ENCODE results near the gene UBXN6.

Gene UBXN6

GRCh38 chr19:4442819-4443146 lies 14.8 kb downstream of the UBXN6 start:
- no peak for DNase-seq (ENCODE audit: low read depth)

GRCh38 chr19:4441994-4442818 lies 15.4 kb downstream of the UBXN6 start:
- no peak for DNase-seq (ENCODE audit: low read depth)

- no peak for DNase-seq (ENCODE audit: low read depth)
Measured at GRCh38 chr19:4439243-4439642, 18.4 kb downstream of the UBXN6 start.

- DNase-seq (ENCODE audit: low read depth): no peak
Measured at GRCh38 chr19:4437103-4437502, 20.5 kb downstream of the UBXN6 start.

- no peak for DNase-seq (ENCODE audit: low read depth)
Measured at GRCh38 chr19:4436231-4436630, 21.4 kb downstream of the UBXN6 start.

GRCh38 chr19:4434391-4434790 lies 23.2 kb downstream of the UBXN6 start:
- no peak for DNase-seq (ENCODE audit: low read depth)

- DNase-seq (ENCODE audit: low read depth): no peak
Measured at GRCh38 chr19:4432918-4433506, 24.6 kb downstream of the UBXN6 start.

- DNase-seq (ENCODE audit: low read depth): no peak
Measured at GRCh38 chr19:4431808-4432674, 25.6 kb downstream of the UBXN6 start.

GRCh38 chr19:4431296-4431695 lies 26.3 kb downstream of the UBXN6 start:
- no peak for DNase-seq (ENCODE audit: low read depth)

GRCh38 chr19:4430760-4431159 lies 26.8 kb downstream of the UBXN6 start:
- DNase-seq (ENCODE audit: low read depth): no peak

- DNase-seq (ENCODE audit: low read depth): no peak
Measured at GRCh38 chr19:4429771-4430171, 27.8 kb downstream of the UBXN6 start.

GRCh38 chr19:4429256-4429655 lies 28.3 kb downstream of the UBXN6 start:
- no peak for DNase-seq (ENCODE audit: low read depth)

GRCh38 chr19:4428326-4428975 lies 29.1 kb downstream of the UBXN6 start:
- no peak for DNase-seq (ENCODE audit: low read depth)

- no peak for DNase-seq (ENCODE audit: low read depth)
Measured at GRCh38 chr19:4425537-4425936, 32.1 kb downstream of the UBXN6 start.

- no peak for DNase-seq (ENCODE audit: low read depth)
Measured at GRCh38 chr19:4423416-4424126, 34.0 kb downstream of the UBXN6 start.

GRCh38 chr19:4416268-4416667 lies 41.3 kb downstream of the UBXN6 start:
- DNase-seq (ENCODE audit: low read depth): no peak

- no peak for DNase-seq (ENCODE audit: low read depth)
Measured at GRCh38 chr19:4415352-4415751, 42.2 kb downstream of the UBXN6 start.

GRCh38 chr19:4414800-4415321 lies 42.7 kb downstream of the UBXN6 start:
- DNase-seq (ENCODE audit: low read depth): no peak

GRCh38 chr19:4414144-4414799 lies 43.3 kb downstream of the UBXN6 start:
- no peak for DNase-seq (ENCODE audit: low read depth)

GRCh38 chr19:4413588-4413987 lies 44.0 kb downstream of the UBXN6 start:
- DNase-seq (ENCODE audit: low read depth): no peak
